GM19238 (cell line): ENCODE data around the gene CARMIL1.

Experiments used
- DNase-seq: peaks from one replicate; pipeline ENCODE4 v3.0.0; 2011; ENCODE audit warnings: low spot score; ENCODE audit not compliant: insufficient read length

CARMIL1 gene

GRCh38 chr6:25332655-25333071, 53.5 kb downstream of the CARMIL1 start:
- no peak for DNase-seq

- DNase-seq = no peak
Observed at GRCh38 chr6:25333471-25333870, 54.3 kb downstream of the CARMIL1 start.

DNA sequence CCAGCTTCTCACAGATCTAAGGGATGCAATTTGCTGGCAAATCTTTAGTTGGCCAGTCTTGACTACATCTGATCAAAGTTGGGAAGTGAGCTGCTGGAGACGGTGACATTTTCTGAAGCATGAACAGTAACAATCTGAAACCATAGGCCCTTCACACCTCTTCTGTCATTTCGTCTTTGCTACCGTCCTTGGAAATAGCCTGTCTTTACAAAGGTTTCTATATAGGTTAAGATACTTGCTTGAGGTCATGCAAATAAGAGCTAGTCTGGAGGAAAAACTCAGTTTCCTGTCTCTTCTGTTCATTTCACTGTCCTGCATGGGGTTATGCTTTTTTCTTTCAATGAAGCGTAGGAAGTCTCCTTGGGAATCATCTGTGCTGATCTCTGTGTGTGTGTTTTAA, 55.6 kb downstream of the CARMIL1 start:
- DNase-seq = peak; percentile 14

- DNase-seq = no peak
Observed at GRCh38 chr6:25336996-25337395, 57.8 kb downstream of the CARMIL1 start.

GRCh38 chr6:25337431-25337830, 58.3 kb downstream of the CARMIL1 start:
- no peak for DNase-seq

DNA sequence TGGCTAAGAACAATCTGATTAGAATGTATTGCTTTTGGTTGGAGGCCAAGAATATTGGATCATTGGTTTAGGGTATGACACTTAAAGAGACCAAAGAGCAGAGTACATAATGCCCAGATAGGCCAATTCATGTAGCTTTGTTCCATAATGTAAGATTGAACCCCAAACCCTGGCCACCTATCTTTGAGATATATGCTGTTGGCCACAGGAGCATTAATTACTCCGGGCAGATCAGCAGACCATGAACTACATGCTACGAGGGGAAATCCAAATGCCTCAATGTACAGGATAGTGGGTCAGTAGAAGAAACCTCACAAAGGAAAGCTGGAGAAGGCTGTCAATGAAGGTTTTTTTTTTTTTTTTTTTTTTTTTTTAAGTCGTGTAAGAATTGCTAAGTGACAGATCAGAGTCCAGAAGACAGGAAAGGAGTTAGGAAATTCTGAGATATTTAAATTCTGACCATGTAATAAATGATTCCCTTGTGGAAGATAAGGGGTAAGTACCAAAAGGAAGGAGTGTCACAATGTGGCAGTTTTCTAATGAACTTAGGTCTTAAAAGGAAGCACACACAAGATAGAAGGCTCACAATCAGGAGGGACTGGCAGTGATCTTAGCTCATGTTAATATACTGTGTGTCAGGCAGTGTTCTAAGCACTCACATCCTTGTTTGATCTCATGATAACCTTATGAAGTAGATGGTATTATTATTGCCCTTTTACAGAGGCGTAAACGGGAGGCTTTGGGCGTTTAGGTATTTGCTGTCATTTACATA, 61.4 kb downstream of the CARMIL1 start:
- no peak for DNase-seq

GRCh38 chr6:25341203-25341552, 62.0 kb downstream of the CARMIL1 start:
- no peak for DNase-seq

DNA sequence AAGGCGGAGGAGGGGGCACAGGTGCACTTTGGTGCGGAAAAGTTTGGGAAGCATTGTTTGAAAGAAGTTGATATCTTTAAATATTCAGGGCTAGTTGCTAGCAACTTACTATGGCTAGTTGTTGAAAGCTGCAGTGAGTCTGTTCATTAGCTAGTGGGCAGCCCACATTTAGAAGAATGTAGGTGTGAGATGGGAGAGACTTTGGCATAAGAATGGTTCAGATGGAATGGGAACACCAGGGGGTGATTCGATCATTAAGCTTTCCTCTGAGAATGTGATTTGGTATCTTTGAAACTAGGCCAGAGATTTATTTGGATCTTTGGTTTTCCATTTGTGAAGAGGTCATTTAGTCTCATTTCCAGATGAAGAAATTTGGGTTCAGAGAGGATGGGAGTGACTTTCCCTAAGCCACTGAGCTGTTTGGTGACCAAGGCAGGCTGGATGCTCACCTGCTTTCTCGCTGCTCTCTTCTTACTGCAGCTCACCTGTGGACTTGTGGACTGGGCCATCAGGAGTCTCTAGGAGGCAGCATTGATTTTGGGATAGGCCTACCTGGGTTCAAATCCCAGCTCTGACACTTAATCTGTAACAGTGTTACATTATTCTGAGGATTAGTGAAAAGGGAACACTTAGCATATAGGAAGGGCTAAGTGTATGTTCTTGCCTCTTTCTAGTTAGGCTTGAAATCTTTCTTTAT, 62.9 kb downstream of the CARMIL1 start:
- no peak for DNase-seq

- no peak for DNase-seq
Observed at GRCh38 chr6:25342802-25343201, 63.6 kb downstream of the CARMIL1 start.

DNA sequence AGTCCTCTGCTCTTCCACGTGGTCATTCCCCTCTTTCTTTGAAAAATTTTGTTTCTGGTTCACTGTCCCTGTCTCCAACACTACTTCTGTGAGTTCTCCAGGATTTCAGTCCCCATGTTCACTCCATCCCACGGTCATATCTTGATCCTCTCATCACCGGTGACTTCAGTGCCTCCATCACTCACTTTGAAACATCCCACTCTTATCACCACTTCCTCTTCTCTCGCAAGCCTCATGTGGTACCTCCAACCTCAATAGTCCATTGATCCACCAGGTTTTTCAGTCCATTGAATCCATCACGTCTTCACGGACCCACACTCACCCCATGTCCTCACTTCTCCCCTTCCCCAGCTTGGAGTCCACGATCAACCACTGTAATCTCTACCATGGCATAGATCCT, 64.8 kb downstream of the CARMIL1 start:
- DNase-seq = no peak

DNA sequence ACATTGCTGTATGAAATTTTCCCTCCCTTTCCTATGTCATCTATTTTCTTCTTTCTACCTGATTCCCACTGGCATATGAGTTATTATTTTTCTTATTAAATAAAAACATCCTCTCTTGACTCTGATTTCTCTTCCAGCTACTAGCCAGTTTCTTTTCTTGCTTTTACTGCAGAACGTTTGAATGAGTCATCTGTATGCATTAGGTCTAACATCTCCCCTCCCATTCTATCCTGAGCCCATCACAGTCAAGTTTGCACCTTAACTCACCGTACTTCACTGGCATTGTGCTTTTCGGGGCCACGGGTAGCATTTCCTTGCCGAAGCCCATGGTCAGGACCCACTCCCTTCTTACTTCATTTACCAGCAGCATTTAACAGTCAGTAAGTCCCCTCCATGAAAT, 65.7 kb downstream of the CARMIL1 start:
- no peak for DNase-seq

- DNase-seq = no peak
Observed at GRCh38 chr6:25346064-25346463, 66.9 kb downstream of the CARMIL1 start.

DNA sequence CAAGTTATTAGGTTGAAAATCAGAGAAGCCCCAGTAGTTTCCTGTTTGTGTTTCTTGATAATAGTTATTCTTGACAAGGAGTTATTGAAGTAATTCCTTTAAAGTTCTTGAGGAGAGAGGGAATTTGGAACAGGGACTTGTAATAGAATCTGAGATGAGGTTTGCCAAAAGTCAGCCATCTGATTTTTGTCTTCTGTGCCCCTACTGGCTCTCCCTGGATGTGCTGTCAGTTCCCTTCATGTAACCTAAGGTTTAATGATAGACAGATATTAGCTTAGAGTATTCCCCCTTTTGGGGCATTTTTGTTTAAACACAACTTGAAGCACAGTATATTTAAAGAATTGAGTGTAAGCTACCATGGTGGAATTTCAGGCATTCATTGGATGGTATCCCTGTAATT, 71.4 kb downstream of the CARMIL1 start:
- no peak for DNase-seq

DNA sequence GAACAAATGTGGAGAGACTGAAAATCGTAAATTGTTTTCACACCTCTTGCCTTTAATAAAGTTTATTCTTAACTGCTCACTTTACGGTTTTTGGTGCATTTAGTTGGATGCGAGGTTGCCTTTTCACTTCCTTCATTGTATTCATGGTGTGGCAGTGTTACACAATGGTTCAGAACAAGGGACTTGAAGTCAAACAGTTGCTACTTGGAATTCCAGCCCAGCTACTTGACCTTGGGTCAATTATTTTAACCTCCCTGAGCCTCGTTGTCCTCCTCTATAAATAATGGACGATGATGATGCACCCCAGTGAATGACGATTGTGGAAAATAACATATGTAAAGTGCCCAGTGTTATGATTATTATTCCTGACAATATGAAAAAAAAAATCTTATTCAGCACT, 72.3 kb downstream of the CARMIL1 start:
- DNase-seq = no peak

DNA sequence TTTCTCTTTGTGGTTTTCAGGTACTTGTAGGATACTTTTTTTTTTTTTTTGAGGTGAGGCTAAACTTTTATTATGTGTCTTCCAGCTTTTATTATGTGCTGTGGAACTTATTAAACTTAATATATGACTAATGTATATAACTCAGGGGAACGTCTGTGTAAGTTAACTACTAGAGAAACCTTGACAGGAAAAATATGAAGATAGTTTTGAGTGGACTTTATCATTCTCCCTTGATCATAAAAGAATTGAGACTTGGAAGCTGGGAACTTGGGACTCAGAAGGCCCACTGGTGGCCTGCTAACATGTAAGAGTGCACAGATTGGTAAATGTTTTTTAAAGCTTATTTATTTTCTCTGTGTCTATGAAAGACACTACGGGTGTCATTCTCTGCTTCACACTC, 73.1 kb downstream of the CARMIL1 start:
- no peak for DNase-seq

DNA sequence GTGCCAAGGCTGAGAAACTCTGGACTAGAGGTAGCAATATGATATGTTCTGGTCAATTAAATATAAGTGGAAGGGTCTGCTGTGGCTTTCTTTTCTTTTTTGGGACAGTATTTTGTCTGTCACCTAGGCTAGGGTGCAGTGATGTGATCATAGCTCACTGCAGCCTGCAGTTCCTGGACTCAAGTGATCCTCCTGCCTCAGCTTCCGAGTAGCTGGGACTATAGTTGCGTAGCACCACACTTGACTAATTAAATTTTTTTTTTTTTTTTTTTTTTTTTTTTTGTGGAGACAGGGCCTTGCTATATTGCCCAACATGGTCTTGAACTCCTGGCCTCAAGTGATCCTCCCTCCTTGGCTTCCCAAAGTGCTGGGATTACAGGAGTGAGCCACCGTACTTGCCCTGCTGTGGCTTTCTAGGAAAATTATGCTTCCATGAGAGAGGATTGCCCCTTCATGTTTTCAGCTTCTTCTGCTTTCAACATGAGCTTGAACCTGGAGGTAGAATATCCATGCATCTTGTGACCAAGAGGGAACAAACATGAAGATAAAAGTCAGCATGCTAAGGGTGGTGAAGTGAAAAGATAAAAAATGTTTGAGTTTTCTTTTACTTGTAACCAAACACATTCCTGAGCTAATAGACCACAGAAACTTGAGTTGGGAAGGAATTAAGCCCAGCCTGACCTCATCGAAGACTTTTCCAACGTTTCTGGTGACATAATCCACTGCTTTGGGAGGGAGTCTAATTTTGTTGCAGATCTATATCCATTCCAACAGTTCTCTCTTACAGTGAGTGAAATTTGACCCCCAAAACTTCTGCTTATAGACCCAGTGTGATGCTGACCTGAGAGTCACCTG, 75.1 kb downstream of the CARMIL1 start:
- DNase-seq = no peak

DNA sequence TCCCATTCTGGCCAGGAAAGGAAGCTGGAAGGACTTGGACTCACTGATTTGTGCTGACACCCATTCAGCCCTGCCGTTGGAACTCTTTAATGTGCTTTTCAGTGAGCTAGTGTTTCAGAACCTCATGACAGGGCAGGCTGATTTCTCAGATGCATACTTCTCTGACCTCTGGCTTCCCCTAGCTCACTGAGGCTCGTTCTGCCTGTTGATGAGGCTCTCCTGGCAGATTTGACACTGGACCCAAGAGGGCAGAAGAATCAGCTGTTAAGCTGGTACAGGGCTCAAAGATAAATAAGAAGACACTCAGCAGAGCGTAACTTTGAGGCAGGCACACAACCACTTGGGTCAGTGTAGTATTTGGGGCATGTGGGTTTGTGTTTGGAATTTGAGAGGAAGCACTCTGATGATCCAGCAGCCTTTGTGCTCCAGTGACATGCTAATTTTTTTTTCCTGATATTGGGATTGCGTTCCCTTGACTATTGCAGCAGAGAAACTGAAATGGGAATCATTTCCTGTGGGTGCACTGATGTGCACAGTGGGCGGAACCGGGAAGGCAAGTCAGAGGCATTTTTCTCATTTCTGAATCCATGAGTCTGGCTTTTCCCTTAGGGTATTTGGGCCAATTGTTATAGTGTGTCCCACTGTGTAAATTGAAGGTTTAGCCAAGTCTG, 80.2 kb downstream of the CARMIL1 start:
- DNase-seq = no peak

- no peak for DNase-seq
Observed at GRCh38 chr6:25359891-25360290, 80.7 kb downstream of the CARMIL1 start.

- DNase-seq = no peak
Observed at GRCh38 chr6:25360621-25361020, 81.4 kb downstream of the CARMIL1 start.

GRCh38 chr6:25363427-25363826, 84.3 kb downstream of the CARMIL1 start:
- DNase-seq = no peak

GRCh38 chr6:25365154-25365553, 86.0 kb downstream of the CARMIL1 start:
- no peak for DNase-seq
